Head of caudate nucleus (tissue), 42 donors: ENCODE data around the gene ZNF488.

Source experiments
- DNase-seq, 42 donors: peaks; one replicate each; pipeline versions ENCODE4 v3.0.0 to v3.0.0-alpha.2; 2020 to 2021; ENCODE audit warnings: mixed read lengths in 7 of 42
- intact Hi-C: fragments of 100-400 bp; cut with DNase I; formaldehyde crosslinking; loops from one replicate; pipeline ENCODE4 v1.15.0; 2022

The ZNF488 gene

DNA sequence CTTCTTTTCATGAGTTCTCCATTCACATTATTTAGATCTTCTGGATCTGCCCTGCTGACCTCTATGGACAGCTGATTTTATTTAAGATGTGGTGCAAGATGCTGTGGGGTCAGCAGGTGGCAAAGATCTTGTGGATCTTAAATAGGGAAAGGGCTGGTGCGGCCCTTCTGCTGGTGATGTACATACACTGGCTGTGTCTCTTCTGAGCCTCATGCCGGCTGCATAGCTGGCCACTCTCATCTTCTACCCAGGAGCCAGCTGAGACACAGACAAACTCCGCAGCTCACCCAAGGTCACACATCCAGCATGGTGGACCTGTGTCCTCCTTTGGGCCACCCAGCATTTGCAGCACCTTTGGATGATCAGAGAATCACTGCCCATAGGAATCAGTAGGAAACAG lies 26.2 kb downstream of the ZNF488 start:
- intact Hi-C loops = no loop called here
- DNase-seq = peak in 4 of 42 donors; percentile 1 to 34 (median 16)

DNA sequence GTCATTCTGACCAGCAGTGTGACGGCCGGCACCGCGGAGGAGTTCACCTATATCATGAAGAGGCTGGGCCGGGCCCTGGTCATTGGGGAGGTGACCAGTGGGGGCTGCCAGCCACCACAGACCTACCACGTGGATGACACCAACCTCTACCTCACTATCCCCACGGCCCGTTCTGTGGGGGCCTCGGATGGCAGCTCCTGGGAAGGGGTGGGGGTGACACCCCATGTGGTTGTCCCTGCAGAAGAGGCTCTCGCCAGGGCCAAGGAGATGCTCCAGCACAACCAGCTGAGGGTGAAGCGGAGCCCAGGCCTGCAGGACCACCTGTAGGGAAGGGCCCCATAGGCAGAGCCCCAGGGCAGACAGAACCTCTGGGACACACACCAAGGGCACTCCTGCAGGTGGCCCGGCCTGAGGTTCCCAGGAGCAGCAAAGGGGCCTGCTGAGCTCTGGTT lies 26.9 kb downstream of the ZNF488 start:
- intact Hi-C loops = no loop called here
- peak in 3 of 42 donors; percentile 5 to 30 (median 11) for DNase-seq

DNA sequence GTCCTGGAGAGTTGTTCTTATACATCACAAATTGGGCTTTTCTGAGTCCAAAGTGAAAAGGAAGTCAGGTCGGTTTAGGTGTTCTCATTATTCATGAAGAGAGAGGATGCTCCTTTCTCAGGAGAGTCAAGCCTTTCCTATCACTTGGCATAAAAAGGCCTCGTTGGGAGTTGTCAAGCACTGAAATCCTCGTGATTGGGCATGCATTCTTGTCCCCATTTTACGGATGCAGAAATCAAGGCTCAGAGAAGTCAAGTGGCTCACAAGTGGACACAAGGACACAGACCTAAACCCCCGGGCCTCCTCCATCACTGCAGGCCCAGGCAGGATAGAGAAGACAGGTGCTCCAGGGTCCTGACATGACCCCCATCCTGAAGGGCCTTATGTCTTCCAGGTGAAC lies 27.4 kb downstream of the ZNF488 start:
- intact Hi-C loops = no loop called here
- peak in 1 of 42 donors; percentile 3 for DNase-seq

DNA sequence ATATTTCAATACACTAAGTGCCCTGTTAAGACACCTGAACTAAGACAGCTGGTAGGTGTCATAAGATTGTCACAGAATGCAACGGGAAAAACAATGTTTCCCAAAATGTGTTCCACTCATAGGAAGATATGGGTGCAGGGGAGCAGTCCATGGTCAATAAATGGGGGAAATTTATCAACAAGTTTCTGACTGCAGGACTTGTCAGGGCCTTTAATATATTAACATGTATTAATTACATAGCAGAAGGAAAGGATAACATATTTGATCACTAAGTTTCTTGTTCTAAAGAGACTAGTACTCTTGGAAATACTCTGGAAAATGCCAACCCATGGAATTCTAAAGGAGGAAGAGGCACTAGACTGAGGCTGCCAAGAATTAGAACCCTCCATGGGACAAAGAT lies 29.2 kb downstream of the ZNF488 start:
- no peak for DNase-seq
- intact Hi-C loops = no loop called here

DNA sequence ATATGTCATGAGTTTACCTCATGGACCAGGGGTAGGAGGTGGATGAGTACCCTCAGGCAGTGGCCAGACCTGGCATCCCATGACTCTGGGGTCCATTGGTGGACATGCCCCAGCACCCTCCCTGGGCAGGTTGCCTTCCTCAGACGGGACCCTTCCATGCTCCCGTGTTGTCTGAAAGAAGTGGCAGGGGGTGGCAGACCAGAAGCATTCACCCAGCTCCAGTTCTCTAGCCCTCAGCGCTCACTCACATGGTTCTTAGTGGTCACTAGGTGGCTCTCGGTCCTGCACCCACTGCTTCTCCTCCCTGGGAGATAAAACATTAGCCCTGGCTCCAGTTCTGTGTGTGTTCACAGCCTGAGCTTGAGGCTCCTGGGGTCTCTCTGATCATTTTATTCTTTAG lies 29.9 kb downstream of the ZNF488 start:
- DNase-seq = peak in 1 of 42 donors; percentile 35
- intact Hi-C loops = no loop called here

DNA sequence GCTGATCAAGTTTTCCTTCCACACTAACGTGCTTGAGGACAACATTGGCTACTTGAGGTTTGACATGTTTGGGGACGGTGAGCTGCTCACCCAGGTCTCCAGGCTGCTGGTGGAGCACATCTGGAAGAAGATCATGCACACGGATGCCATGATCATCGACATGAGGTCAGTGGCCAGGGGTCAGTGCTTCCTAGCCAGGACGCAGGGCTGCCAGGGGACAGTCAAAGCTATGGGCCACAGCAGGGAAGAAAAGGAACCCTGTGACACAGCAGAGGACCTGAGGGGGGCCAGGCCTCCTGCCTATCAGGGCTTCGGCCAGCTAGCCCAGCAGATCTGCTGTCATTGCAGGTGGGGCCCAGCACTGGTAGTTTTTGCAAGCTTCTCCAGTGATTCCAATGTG lies 30.7 kb downstream of the ZNF488 start:
- intact Hi-C loops = no loop called here
- peak in 1 of 42 donors; percentile 2 for DNase-seq

DNA sequence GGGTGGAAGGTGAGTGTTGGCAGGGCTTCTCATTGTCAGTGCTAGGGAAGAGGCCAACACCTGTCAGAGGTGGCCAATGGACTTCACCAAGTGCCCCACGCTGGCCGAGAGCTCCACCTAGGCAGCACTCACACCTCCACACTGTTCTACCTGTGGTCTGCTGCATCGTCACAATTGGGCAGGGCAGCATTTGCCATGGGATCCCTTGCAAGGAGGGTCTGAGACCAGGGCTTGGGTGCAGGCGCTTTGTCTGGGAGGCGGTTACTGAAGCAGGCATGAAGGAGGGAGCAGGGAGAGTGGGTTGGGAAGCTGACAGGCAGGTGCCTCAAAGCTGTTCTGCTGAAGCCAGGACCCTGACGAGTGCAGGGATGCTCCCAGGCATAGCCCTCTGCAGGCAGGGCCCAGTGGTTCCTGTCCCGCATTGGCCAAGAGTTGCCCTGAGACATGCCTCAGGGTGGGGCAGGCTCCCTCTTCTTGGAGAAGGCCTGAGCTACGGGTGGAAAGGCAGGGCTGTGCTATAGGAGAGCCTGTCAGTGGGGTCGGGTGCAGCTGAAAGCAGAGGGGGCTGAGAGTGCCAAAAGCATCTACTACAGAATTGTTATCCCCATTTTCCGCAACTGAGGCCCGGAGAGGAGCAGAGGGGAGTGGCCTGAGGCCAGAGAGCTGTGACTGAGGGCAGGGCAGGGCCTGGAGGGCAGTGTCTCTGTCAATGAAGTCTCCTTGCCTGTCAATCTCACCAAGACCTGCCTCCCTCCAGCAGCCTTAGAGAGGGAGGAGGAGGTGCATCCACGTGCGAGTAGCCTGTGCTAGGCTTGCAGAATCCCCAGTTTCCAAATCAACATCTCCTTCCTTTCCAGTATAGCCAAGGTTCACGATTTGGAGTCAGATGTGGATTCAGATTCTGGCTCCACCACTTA lies 31.9 kb downstream of the ZNF488 start:
- intact Hi-C loops = no loop called here
- DNase-seq = peak in 2 of 42 donors; percentile 1 to 22

DNA sequence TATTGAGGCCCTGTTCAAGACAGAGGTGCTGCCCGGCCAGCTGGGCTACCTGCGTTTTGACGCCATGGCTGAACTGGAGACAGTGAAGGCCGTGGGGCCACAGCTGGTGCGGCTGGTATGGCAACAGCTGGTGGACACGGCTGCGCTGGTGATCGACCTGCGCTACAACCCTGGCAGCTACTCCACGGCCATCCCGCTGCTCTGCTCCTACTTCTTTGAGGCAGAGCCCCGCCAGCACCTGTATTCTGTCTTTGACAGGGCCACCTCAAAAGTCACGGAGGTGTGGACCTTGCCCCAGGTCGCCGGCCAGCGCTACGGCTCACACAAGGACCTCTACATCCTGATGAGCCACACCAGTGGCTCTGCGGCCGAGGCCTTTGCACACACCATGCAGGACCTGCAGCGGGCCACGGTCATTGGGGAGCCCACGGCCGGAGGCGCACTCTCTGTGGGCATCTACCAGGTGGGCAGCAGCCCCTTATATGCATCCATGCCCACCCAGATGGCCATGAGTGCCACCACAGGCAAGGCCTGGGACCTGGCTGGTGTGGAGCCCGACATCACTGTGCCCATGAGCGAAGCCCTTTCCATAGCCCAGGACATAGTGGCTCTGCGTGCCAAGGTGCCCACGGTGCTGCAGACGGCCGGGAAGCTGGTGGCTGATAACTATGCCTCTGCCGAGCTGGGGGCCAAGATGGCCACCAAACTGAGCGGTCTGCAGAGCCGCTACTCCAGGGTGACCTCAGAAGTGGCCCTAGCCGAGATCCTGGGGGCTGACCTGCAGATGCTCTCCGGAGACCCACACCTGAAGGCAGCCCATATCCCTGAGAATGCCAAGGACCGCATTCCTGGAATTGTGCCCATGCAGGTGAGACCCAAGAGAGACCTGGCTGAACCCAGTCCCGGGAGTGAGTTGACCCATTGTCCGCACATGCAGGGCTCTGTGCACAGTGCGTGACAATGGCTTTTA lies 33.1 kb downstream of the ZNF488 start:
- intact Hi-C loops = no loop called here
- peak in 1 of 42 donors; percentile 27 for DNase-seq

DNA sequence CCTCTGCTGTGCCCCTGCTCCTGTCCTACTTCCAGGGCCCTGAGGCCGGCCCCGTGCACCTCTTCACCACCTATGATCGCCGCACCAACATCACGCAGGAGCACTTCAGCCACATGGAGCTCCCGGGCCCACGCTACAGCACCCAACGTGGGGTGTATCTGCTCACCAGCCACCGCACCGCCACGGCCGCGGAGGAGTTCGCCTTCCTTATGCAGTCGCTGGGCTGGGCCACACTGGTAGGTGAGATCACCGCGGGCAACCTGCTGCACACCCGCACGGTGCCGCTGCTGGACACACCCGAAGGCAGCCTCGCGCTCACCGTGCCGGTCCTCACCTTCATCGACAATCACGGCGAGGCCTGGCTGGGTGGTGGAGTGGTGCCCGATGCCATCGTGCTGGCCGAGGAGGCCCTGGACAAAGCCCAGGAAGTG lies 34.1 kb downstream of the ZNF488 start:
- intact Hi-C loops = no loop called here
- DNase-seq = peak in 2 of 42 donors; percentile 12 to 32

DNA sequence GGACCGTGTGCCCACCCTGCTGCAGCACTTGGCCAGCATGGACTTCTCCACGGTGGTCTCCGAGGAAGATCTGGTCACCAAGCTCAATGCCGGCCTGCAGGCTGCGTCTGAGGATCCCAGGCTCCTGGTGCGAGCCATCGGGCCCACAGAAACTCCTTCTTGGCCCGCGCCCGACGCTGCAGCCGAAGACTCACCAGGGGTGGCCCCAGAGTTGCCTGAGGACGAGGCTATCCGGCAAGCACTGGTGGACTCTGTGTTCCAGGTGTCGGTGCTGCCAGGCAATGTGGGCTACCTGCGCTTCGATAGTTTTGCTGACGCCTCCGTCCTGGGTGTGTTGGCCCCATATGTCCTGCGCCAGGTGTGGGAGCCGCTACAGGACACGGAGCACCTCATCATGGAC lies 34.6 kb downstream of the ZNF488 start:
- DNase-seq = peak in 1 of 42 donors; percentile 22
- intact Hi-C loops = no loop called here

DNA sequence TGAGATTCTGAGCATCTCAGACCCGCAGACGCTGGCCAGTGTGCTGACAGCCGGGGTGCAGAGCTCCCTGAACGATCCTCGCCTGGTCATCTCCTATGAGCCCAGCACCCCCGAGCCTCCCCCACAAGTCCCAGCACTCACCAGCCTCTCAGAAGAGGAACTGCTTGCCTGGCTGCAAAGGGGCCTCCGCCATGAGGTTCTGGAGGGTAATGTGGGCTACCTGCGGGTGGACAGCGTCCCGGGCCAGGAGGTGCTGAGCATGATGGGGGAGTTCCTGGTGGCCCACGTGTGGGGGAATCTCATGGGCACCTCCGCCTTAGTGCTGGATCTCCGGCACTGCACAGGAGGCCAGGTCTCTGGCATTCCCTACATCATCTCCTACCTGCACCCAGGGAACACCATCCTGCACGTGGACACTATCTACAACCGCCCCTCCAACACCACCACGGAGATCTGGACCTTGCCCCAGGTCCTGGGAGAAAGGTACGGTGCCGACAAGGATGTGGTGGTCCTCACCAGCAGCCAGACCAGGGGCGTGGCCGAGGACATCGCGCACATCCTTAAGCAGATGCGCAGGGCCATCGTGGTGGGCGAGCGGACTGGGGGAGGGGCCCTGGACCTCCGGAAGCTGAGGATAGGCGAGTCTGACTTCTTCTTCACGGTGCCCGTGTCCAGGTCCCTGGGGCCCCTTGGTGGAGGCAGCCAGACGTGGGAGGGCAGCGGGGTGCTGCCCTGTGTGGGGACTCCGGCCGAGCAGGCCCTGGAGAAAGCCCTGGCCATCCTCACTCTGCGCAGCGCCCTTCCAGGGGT lies 35.2 kb downstream of the ZNF488 start:
- peak in 2 of 42 donors; percentile 12 to 23 for DNase-seq

DNA sequence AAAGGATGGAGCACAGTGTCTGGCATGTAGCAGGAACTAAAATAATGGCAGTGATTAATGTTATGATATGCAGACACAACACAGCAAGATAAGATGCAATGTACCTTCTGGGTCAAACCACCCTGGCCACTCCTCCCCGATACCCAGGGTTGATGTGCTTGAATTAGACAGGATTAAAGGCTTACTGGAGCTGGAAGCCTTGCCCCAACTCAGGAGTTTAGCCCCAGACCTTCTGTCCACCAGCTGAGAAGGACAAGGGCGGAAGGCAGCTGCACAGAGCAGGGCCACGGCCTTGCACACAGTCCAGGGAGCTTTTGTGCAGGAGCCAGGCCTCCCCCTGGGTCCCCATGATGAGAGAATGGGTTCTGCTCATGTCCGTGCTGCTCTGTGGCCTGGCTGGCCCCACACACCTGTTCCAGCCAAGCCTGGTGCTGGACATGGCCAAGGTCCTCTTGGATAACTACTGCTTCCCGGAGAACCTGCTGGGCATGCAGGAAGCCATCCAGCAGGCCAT lies 35.9 kb downstream of the ZNF488 start, which contains the start of gene RBP3:
TSS of gene RBP3 (plus strand) at position 226 of the 514 bp plus-strand sequence. CDS start at position 348, 122 bp downstream.
- peak in 2 of 42 donors; percentile 3 to 15 for DNase-seq
- intact Hi-C loops = no loop called here

More for the DNA sequence above, 35.2 kb downstream of the ZNF488 start:
- intact Hi-C loops = no loop called here

DNA sequence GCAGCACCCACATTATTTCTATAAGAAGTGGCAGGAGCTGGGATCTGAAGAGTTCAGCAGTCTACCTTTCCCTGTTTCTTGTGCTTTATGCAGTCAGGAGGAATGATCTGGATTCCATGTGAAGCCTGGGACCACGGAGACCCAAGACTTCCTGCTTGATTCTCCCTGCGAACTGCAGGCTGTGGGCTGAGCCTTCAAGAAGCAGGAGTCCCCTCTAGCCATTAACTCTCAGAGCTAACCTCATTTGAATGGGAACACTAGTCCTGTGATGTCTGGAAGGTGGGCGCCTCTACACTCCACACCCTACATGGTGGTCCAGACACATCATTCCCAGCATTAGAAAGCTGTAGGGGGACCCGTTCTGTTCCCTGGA lies 36.8 kb downstream of the ZNF488 start:
- DNase-seq = no peak
- intact Hi-C loops = no loop called here

DNA sequence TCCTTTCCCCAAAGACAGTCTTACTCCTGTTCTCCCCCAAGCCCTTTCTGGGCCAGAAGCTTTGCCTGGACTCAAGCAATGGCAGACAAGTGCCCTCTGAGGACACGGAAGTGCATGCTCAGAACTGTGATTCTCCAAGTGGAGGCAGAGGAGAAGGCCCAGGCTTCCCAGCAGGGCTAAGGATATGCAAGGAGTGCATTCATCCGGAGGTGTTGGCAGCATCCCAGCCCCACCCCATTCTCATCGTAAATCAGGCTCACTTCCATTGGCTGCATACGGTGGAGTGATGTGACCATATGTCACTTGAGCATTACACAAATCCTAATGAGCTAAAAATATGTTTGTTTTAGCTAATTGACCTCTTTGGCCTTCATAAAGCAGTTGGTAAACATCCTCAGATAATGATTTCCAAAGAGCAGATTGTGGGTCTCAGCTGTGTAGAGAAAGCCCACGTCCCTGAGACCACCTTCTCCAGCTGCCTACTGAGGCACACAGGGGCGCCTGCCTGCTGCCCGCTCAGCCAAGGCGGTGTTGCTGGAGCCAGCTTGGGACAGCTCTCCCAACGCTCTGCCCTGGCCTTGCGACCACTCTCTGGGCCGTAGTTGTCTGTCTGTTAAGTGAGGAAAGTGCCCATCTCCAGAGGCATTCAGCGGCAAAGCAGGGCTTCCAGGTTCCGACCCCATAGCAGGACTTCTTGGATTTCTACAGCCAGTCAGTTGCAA lies 37.4 kb downstream of the ZNF488 start:
- DNase-seq = peak in 2 of 42 donors; percentile 5 to 30

DNA sequence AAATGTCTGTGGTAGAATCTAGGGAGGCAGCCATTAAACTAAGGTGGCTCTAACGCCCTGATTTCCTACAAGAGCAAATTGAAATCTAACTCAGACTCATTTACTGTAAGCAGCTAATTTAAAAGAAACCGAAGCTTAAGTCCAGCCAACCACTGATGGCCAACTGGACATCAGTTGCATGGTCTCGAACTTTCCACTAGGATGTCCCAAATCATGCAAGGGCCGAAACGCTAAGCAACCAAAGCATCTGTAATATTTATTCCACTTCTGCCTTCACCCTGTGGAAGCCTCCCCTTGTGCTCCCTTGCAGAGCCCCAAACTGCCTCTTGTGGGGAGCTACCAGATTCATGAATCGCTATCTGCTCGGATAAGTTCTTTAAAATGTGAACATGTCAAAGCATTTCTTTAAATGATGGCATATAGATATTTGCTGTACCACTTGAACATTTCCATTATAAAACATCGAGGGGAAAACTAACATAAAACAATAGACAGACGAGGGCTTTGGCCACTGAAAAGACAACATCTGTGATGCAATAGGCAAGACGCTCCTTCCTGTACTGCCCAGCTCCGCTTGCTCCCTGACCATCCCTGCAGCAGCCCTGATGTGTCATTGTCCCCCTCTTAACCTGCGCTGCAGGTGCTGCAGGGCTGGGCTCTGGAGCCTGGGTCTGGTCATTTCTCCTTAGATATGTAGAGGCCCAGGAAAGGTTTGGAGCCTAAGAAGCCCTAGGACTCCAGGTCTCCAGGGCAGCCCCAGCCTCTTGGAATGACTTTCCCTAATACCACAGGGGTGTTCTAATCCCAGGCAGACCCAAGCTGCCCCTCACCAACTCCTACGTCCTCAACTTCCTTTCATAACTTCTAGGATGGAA lies 38.9 kb downstream of the ZNF488 start:
- intact Hi-C loops = no loop called here
- DNase-seq = peak in 1 of 42 donors; percentile 12

More for the DNA sequence above, 37.4 kb downstream of the ZNF488 start:
- intact Hi-C loops = no loop called here

DNA sequence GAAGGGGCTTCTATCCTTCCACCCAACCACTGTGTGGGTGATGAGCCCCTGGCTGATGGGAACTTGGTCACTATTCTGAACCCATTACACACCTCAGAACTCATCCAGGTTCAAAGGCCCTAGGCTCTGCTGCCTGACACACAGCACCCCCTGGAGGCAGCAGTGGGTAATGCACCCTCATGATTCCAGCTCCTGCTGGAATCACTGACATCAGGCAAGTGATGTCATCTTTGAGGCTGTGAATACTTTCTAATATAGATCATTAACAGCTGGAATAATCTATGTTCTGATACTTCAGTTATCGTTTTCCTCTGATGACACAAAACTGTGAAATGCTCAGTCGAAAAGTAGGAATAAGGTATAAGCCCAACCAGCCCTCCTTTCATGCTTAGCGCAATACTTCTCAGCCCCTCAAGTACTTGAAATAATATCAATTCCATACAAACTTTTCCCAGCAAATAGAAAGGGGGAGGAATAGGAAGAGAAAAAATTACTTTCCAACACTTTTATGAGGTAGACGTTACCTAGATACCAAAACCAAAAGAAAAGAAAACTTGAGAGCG lies 43.4 kb downstream of the ZNF488 start:
- intact Hi-C loops = no loop called here
- peak in 40 of 42 donors; percentile 43 to 86 (median 70) for DNase-seq
